GM19351 (cell line): ENCODE results near the gene S100A14.

Experiments used
- ATAC-seq: cut with Tn5 transposase; IDR thresholded peaks from one replicate; pipeline ENCODE4 v1.9.1; 2021; ENCODE audit warnings: mild to moderate bottlenecking, moderate library complexity; ENCODE audit not compliant: unreplicated experiment

Gene S100A14

GRCh38 chr1:153566414-153567371 lies 49.4 kb downstream of the S100A14 start:
- no peak for ATAC-seq

- no peak for ATAC-seq
These were observed 50.4 kb downstream of the S100A14 start, which contains the start of gene S100A2 for GRCh38 chr1:153565529-153566374. Gene S100A2, minus strand, starts transcription at chr1:153565844. Its CDS starts 1,967 bp downstream, at chr1:153563877.
